ENCODE measurements around the gene SCN5A. TPM values are rescaled to one million over a fixed set of nuclear protein-coding genes. Genes with fewer than 3 reads are reported as not detected.

Gene SCN5A
- total RNA-seq, 4 donors from 2014 or later, result 0.50 to 1.7 (median 0.81) TPM; not detected in 1

DNA sequence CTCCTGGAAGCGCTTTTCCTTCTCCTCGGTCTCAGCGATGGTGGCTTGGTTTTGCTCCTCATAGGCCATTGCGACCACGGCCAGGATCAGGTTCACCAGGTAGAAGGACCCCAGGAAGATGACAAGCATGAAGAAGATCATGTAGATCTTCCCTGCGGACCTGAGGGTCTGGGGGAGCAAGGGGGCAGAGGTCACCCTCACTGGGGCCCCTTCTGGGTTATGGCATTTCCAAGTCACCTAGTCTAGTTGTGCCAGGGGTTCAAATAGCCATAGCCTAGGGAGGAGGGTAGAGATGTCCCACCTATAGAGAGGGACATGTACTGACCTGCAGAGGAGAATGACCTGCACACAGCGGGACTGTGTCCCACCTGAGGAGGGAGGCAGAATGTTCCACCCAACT is 43.5 kb downstream of the SCN5A start:
- ATAC-seq, result no peak
- no peaks in the 10 kb centered on the region for H3K36me3 ChIP-seq
- no peaks in the 10 kb centered on the region for H3K9me3 ChIP-seq
- H3K27me3 ChIP-seq, result no peaks in the 10 kb centered on the region
- no peaks in the 10 kb centered on the region for H3K4me1 ChIP-seq
- H3K4me3 ChIP-seq, result no peak overlapping the region
- no peak overlapping the region for H3K27ac ChIP-seq
- 100% methylated on average over 1 of the region's 7 CpGs; no CpG with 5 or more reads in 1 of the 2 donors for WGBS, 2 donors (ENCODE audit: low coverage in 1 of 2)
- TF ChIP-seq POLR2A (IDR thresholded peaks at IDR 0.05), result no peak
- TF ChIP-seq EP300 (IDR thresholded peaks at IDR 0.05), result no peak
- TF ChIP-seq, protein P1, sequence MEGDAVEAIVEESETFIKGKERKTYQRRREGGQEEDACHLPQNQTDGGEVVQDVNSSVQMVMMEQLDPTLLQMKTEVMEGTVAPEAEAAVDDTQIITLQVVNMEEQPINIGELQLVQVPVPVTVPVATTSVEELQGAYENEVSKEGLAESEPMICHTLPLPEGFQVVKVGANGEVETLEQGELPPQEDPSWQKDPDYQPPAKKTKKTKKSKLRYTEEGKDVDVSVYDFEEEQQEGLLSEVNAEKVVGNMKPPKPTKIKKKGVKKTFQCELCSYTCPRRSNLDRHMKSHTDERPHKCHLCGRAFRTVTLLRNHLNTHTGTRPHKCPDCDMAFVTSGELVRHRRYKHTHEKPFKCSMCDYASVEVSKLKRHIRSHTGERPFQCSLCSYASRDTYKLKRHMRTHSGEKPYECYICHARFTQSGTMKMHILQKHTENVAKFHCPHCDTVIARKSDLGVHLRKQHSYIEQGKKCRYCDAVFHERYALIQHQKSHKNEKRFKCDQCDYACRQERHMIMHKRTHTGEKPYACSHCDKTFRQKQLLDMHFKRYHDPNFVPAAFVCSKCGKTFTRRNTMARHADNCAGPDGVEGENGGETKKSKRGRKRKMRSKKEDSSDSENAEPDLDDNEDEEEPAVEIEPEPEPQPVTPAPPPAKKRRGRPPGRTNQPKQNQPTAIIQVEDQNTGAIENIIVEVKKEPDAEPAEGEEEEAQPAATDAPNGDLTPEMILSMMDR (IDR thresholded peaks at IDR 0.05), result no peak
- TF ChIP-seq POLR2AphosphoS5 (IDR thresholded peaks at IDR 0.05), result no peak

DNA sequence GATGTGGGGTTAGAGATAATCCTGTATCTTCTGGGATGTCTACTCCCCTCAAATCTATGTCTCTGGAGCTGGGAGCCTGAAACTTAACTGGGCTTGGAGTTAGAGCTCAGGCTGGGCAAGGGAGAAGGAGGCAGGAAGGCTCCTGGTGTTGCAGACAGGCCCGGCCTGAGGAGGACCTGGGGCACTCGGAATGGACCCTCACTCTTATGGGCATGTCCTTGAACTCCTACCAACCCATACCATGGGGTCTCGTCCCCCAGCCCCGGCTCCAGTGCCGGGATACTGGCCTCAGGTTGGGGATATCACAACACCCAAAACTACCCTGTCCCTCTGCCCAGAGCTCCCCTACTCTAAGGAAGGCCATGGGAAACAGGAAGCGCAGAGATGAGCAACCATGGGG is 45.2 kb downstream of the SCN5A start:
- no peaks in the 10 kb centered on the region for H3K27me3 ChIP-seq
- TF ChIP-seq, protein P1 (IDR thresholded peaks at IDR 0.05), result no peak
- TF ChIP-seq EP300 (IDR thresholded peaks at IDR 0.05), result no peak
- no peak for TF ChIP-seq POLR2A (IDR thresholded peaks at IDR 0.05)
- TF ChIP-seq POLR2AphosphoS5 (IDR thresholded peaks at IDR 0.05), result no peak
- H3K27ac ChIP-seq, result no peak overlapping the region
- H3K9me3 ChIP-seq, result no peaks in the 10 kb centered on the region
- no peak for ATAC-seq
- H3K36me3 ChIP-seq, result no peaks in the 10 kb centered on the region
- H3K4me3 ChIP-seq, result no peak overlapping the region
- 60 to 100% methylated on average over 1 to 2 of the region's 6 CpGs for WGBS, 2 donors (ENCODE audit: low coverage in 1 of 2)
- H3K4me1 ChIP-seq, result no peaks in the 10 kb centered on the region

DNA sequence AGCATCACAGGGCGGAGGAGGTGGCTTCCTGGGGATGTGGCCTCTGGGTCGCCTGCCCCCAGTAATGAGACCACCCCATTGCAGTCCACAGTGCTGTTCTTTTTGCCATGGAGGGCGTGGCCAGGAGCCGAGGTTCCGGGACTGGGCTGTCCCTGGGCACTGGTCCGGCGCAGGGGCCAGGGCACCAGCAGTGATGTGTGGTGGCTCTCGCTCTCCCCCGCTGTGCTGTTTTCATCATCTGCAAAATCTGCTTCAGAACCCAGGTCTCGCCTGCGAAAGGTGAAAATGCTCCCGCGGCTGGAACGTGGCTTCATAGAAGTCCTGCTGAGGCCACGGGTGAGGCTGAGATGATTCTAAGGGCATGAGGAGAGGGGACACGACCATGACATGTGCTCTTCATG is 45.8 kb downstream of the SCN5A start:
- WGBS, 2 donors (ENCODE audit: low coverage in 1 of 2), result 72 to 100% methylated on average over 2 to 3 of the region's 16 CpGs
- no peaks in the 10 kb centered on the region for H3K36me3 ChIP-seq

DNA sequence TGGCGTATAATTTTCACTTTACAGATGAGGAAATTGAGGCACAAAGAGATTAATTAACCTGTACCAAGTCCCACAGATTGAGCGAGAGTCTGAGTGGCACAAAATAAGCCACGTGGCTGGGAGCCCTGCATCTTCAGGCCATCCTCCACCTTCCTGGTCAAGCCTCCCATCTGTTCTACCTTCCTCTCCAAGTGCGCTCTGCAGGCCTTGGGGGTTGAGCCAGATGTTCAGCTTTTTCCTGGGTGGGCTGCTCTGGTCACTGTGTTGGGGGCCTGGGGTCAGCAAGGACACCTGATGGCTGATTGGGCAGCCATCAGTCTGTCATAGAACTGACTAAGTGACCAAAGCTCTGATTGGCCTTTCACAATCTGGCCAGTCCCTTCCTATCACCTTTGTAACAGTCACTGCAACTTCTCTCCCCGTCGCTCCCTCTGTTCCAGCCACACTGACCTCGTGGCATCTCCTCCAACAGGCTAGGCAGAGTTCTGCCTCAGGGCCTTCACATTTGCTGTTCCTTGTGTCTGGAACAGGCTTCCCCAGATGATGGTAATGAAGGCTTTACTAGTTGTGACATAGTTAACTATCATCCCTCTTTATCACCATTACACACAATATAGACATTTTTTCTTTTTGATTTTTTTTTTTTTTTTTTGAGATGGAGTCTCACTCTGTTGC is 46.8 kb downstream of the SCN5A start:
- no peaks in the 10 kb centered on the region for H3K27me3 ChIP-seq
- H3K36me3 ChIP-seq, result no peaks in the 10 kb centered on the region

More for the DNA sequence above, 45.8 kb downstream of the SCN5A start:
- Histone ChIP-seq H3K27me3 (no peaks in the 10 kb centered on the region), H3K27ac (no peak overlapping the region), H3K4me3 (no peak overlapping the region), H3K9me3 (no peaks in the 10 kb centered on the region), H3K4me1 (no peaks in the 10 kb centered on the region)
- TF ChIP-seq, protein P1 (IDR thresholded peaks at IDR 0.05), result no peak
- TF ChIP-seq POLR2AphosphoS5 (IDR thresholded peaks at IDR 0.05) (no peak), POLR2A (IDR thresholded peaks at IDR 0.05) (no peak), EP300 (IDR thresholded peaks at IDR 0.05) (no peak)
- ATAC-seq, result no peak

More for the DNA sequence above, 46.8 kb downstream of the SCN5A start:
- 83 to 91% methylated on average over 5 to 7 of the region's 7 CpGs for WGBS, 2 donors (ENCODE audit: low coverage in 1 of 2)
- ATAC-seq, result no peak
- TF ChIP-seq, protein P1 (IDR thresholded peaks at IDR 0.05), result no peak
- TF ChIP-seq EP300 (IDR thresholded peaks at IDR 0.05) (no peak), POLR2AphosphoS5 (IDR thresholded peaks at IDR 0.05) (no peak), POLR2A (IDR thresholded peaks at IDR 0.05) (no peak)
- Histone ChIP-seq H3K4me3 (no peak overlapping the region), H3K9me3 (no peaks in the 10 kb centered on the region), H3K4me1 (no peaks in the 10 kb centered on the region), H3K27ac (no peak overlapping the region)
